Kidney (tissue), 14 donors: ENCODE data around the gene HSPB1. TPM values are rescaled to one million over a fixed set of nuclear protein-coding genes. Genes with fewer than 3 reads are reported as not detected.

Source experiments
- DNase-seq, 5 donors: peaks; one replicate each; pipeline ENCODE4 v3.0.0-alpha.2; 2013 to 2020
- FAIRE-seq: peaks from 2 replicates; lab custom pipeline; 2012; peaks lifted over from hg19 to GRCh38; lab: Jason Lieb, UNC
- H3K27ac ChIP-seq, 2 donors: one replicate each; pipeline ENCODE4 v1.7.0; 2013; ENCODE audit warnings: low read depth in 2 of 2, low read length in 2 of 2, inconsistent platforms in 1 of 2
- H3K27me3 ChIP-seq: one replicate; pipeline ENCODE4 v1.7.1; 2013; ENCODE audit warnings: low read length, inconsistent platforms; ENCODE audit not compliant: control insufficient read depth, insufficient read depth
- H3K36me3 ChIP-seq, 3 donors: one replicate each; pipeline versions ENCODE4 v1.7.0 to v1.7.1; 2013; ENCODE audit warnings: low read length in 3 of 3, control low read depth in 1 of 3, inconsistent platforms in 1 of 3; ENCODE audit not compliant: insufficient read depth in 3 of 3, control insufficient read depth in 2 of 3
- H3K4me1 ChIP-seq, 3 donors: one replicate each; pipeline versions ENCODE4 v1.7.0 to v1.7.1; 2013; ENCODE audit warnings: low read length in 3 of 3, inconsistent platforms in 1 of 3, low read depth in 1 of 3; ENCODE audit not compliant: control insufficient read depth in 2 of 3, insufficient read depth in 2 of 3
- H3K4me3 ChIP-seq, 3 donors: one replicate each; pipeline versions ENCODE4 v1.7.0 to v1.8.1; 2013; ENCODE audit warnings: low read length in 3 of 3, control low read depth in 1 of 3, inconsistent platforms in 1 of 3
- H3K9ac ChIP-seq, 3 donors: one replicate each; pipeline versions ENCODE4 v1.7.0 to v1.7.1; 2013; ENCODE audit warnings: low read length in 3 of 3, control low read depth in 1 of 3, inconsistent platforms in 1 of 3
- H3K9me3 ChIP-seq, 3 donors: one replicate each; pipeline versions ENCODE4 v1.7.0 to v1.7.1; 2013; ENCODE audit warnings: low read length in 3 of 3, control low read depth in 1 of 3, inconsistent platforms in 1 of 3; ENCODE audit not compliant: control insufficient read depth in 2 of 3, insufficient read depth in 1 of 3
- CTCF ChIP-seq: IDR thresholded peaks from 3 replicates; pipeline ENCODE4 v1.5.1; 2012; ENCODE audit warnings: mild to moderate bottlenecking, moderate library complexity, borderline replicate concordance; ENCODE audit not compliant: insufficient read depth; ENCODE audit errors: extremely low read depth
- intact Hi-C: fragments of 100-400 bp; cut with DNase I; formaldehyde crosslinking; loops from one replicate; pipeline ENCODE4 v1.11.1; 2022
- polyA plus RNA-seq: library from polyadenylated mRNA; stranded (reverse); fragments of 350-450 nt; fragmentation: Illumina TruSeq; extraction: RNeasy Lipid Tissue Mini Kit (QIAGEN cat#74804); gene quantifications from one replicate; pipeline ENCODE4 v1.2.3, GENCODE V29; 2014; ENCODE audit warnings: low read depth, low replicate concordance; ENCODE audit not compliant: insufficient read depth
- total RNA-seq: library from RNA; stranded (reverse); fragmentation: NEBNext Ultra II Directional; extraction: Animal tissue kit (Norgen Biotek cat#: 25700); gene quantifications from one replicate; pipeline ENCODE4 v1.2.1, GENCODE V29; 2021
- donor health status: control.
- donor health status: control.
- donor health status: control.
- donor health status: control.
- donor health status: control.
- donor health status: DM: yes; HTN: yes; CAD: no.
- donor health status: Normal renal cell carcinoma (clear cell type).

HSPB1 gene
- total and polyA plus RNA-seq, 2 donors from 2014 or later, result 1,012 to 1,561 TPM

GRCh38 chr7:76326646-76327233 is 24.3 kb downstream of the HSPB1 start:
- peaks cover 2 to 4% (median 3%) of the 10 kb centered on the region in 3 donors for H3K4me1 ChIP-seq
- DNase-seq (no peak), FAIRE-seq (no peak)
- no peaks in the 10 kb centered on the region for H3K9me3 ChIP-seq
- no peak overlapping the region for H3K4me3 ChIP-seq
- TF ChIP-seq CTCF, result no peak
- H3K27ac ChIP-seq, result no peak overlapping the region
- H3K9ac ChIP-seq, result no peak overlapping the region
- intact Hi-C loops, result no loop called here
- H3K27me3 ChIP-seq, result no peaks in the 10 kb centered on the region
- H3K36me3 ChIP-seq, result peaks cover 4 to 19% (median 11%) of the 10 kb centered on the region in 3 donors

DNA sequence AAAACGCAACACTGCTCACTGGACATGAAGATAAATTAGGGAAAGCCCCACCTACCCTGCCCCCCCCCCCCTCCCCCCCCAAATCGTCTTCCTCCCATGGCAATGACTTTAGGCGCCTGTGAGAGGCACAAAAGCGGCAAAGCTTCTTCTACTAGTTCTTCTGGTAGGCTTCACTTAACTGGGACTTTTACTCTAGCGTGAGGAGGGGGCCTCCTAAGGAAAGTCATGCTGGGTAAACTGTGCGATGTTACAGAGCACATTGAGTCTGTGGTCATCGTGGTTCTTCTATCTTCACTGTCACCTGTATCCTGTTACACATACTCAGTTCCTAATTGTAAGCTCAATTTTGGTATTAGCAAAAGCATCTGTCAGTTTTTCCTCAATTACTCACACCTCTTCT is 25.1 kb downstream of the HSPB1 start:
- Histone ChIP-seq H3K9me3 (no peaks in the 10 kb centered on the region), H3K9ac (no peak overlapping the region), H3K4me1 (peaks cover 3 to 7% (median 5%) of the 10 kb centered on the region in 3 donors), H3K27me3 (no peaks in the 10 kb centered on the region), H3K27ac (no peak overlapping the region), H3K4me3 (no peak overlapping the region), H3K36me3 (peaks cover 4 to 19% (median 11%) of the 10 kb centered on the region in 3 donors)
- DNase-seq (no peak), FAIRE-seq (no peak)
- intact Hi-C loops, result no loop called here
- no peak for TF ChIP-seq CTCF

GRCh38 chr7:76328389-76328788 is 25.9 kb downstream of the HSPB1 start:
- no peak for FAIRE-seq
- no peak for TF ChIP-seq CTCF
- no peak for DNase-seq
- intact Hi-C loops, result no loop called here
- Histone ChIP-seq H3K9ac (no peak overlapping the region), H3K36me3 (peaks cover 4 to 19% (median 11%) of the 10 kb centered on the region in 3 donors), H3K27me3 (no peaks in the 10 kb centered on the region), H3K4me3 (no peak overlapping the region), H3K27ac (no peak overlapping the region), H3K9me3 (no peaks in the 10 kb centered on the region), H3K4me1 (peaks cover 3 to 9% (median 7%) of the 10 kb centered on the region in 3 donors)

- H3K27ac ChIP-seq, result no peak overlapping the region
- H3K4me3 ChIP-seq, result no peak overlapping the region
- no peak for FAIRE-seq
- peaks cover 3 to 15% (median 15%) of the 10 kb centered on the region in 3 donors for H3K4me1 ChIP-seq
- H3K9ac ChIP-seq, result no peak overlapping the region
- DNase-seq, result no peak
- TF ChIP-seq CTCF, result no peak
- intact Hi-C loops, result no loop called here
- H3K9me3 ChIP-seq, result no peaks in the 10 kb centered on the region
- peaks cover 4 to 19% (median 11%) of the 10 kb centered on the region in 3 donors for H3K36me3 ChIP-seq
- no peaks in the 10 kb centered on the region for H3K27me3 ChIP-seq
Observed at GRCh38 chr7:76329479-76329878, 27.0 kb downstream of the HSPB1 start.
